Fibroblast of the aortic adventitia (primary cell): ENCODE data around the gene GREM1. TPM values are rescaled to one million over a fixed set of nuclear protein-coding genes. Genes with fewer than 3 reads are reported as not detected.

Source experiments
- DNase-seq: peaks from one replicate; pipeline ENCODE4 v3.0.0-alpha.2; 2010; ENCODE audit warnings: low read depth
- H3K4me3 ChIP-seq: 2 replicates; pipeline ENCODE4 v1.5.1; 2011; ENCODE audit warnings: low read depth, mild to moderate bottlenecking, control low read depth, low read length, moderate library complexity
- CTCF ChIP-seq: IDR thresholded peaks from 2 replicates; pipeline ENCODE4 v1.5.1; 2011; ENCODE audit warnings: mild to moderate bottlenecking, low read length, control low read depth, inconsistent platforms; ENCODE audit not compliant: insufficient read depth
- total RNA-seq: library from RNA; depleted of rRNA; stranded (reverse); fragments of >200 nt; gene quantifications from 2 replicates; pipeline ENCODE4 v1.2.3, GENCODE V29; 2012; ENCODE audit warnings: low replicate concordance

The GREM1 gene
- total RNA-seq, 1 donor = 181 TPM

- DNase-seq = no peak
- no peak for TF ChIP-seq CTCF
- no peak overlapping the region for H3K4me3 ChIP-seq
Observed at GRCh38 chr15:32729700-32730395, 12.0 kb downstream of the GREM1 start.

- no peak for DNase-seq
- no peak overlapping the region for H3K4me3 ChIP-seq
- TF ChIP-seq CTCF = no peak
Observed at GRCh38 chr15:32730677-32731654, 13.2 kb downstream of the GREM1 start.

GRCh38 chr15:32732574-32733157, 14.9 kb downstream of the GREM1 start:
- H3K4me3 ChIP-seq = no peak overlapping the region
- no peak for DNase-seq
- TF ChIP-seq CTCF = no peak

GRCh38 chr15:32733281-32733680, 15.5 kb downstream of the GREM1 start:
- no peak for DNase-seq
- TF ChIP-seq CTCF = no peak
- no peak overlapping the region for H3K4me3 ChIP-seq

- no peak overlapping the region for H3K4me3 ChIP-seq
- no peak for DNase-seq
- TF ChIP-seq CTCF = no peak
Observed at GRCh38 chr15:32735989-32736700, 18.3 kb downstream of the GREM1 start.

- DNase-seq = no peak
- TF ChIP-seq CTCF = no peak
- no peak overlapping the region for H3K4me3 ChIP-seq
Observed at GRCh38 chr15:32736701-32737061, 18.9 kb downstream of the GREM1 start.
